Measurements from ENCODE around the gene DGCR8. TPM values are rescaled to one million over a fixed set of nuclear protein-coding genes. Genes with fewer than 3 reads are reported as not detected.
A peak's percentile ranks its signal among the peaks of the same experiment; 100 is the strongest.

The DGCR8 gene
- total and polyA plus RNA-seq, 2 of the 4 experiments (the other 2 are of a cell fraction) = 16.7 to 25.3 TPM

- peak overlapping the region; percentile 27; the same call in 1 of the 2 replicates for H2AK5ac ChIP-seq (ENCODE audit: low read depth, low read length)
- peaks cover 4% of the 10 kb centered on the region; the same call in 1 of the 2 replicates for H3K27me3 ChIP-seq (ENCODE audit: control insufficient read depth, insufficient read depth, low read length)
- dilution Hi-C loops (cut with HindIII; ENCODE audit: low sequenced_read_pairs, unreplicated experiment) = no loop called here
- H3K4me1 ChIP-seq (ENCODE audit: control insufficient read depth, insufficient read depth, low read length) = peaks cover 8% of the 10 kb centered on the region
- no peak overlapping the region; the same call in 1 of the 2 replicates for H3K9ac ChIP-seq (ENCODE audit: low read depth, low read length)
- H2AK9ac ChIP-seq (replicated peaks; ENCODE audit: low read depth, low read length, poor library complexity) = peak overlapping the region; percentile 61
- POLR2A ChIA-PET (ENCODE audit: unreplicated experiment) = no interaction called here
- 40% methylated on average over 5 of the region's 16 CpGs; no CpG with 5 or more reads in 1 of the 2 experiments for WGBS, 2 experiments (ENCODE audit: extremely low coverage in 2 of 2, insufficient read length in 1 of 2)
- H2BK120ac ChIP-seq (ENCODE audit: low read depth, low read length) = no peak overlapping the region
- H2BK15ac ChIP-seq (ENCODE audit: low read depth, low read length) = no peak overlapping the region
- no peaks in the 10 kb centered on the region for H3K36me3 ChIP-seq (ENCODE audit: control insufficient read depth, insufficient read depth, low read length)
- intact Hi-C loops (cut with micrococcal nuclease) = no loop called here
- peak overlapping the region; percentile 50 for H3K14ac ChIP-seq (replicated peaks; ENCODE audit: low read depth, low read length)
- no peak overlapping the region for H3K56ac ChIP-seq (ENCODE audit: extremely low read depth, insufficient read depth, low read length)
- no peak overlapping the region for H4K91ac ChIP-seq (ENCODE audit: insufficient read depth, low read depth, low read length)
- no TSS peak for BruUV-seq (replicated peaks)
- H4K5ac ChIP-seq (ENCODE audit: low read depth, low read length) = no peak overlapping the region
- H3K79me1 ChIP-seq (ENCODE audit: low read depth in 1 of 2, low read length in 2 of 2) = no peaks in the 10 kb centered on the region
- H3K18ac ChIP-seq (ENCODE audit: low read depth, low read length) = no peak overlapping the region
- peaks cover 11% of the 10 kb centered on the region; the same call in 1 of the 2 replicates for H4K20me1 ChIP-seq (ENCODE audit: insufficient read depth, low read length)
- DNase-seq (peak; percentile 20), ATAC-seq (ENCODE audit: low read depth) (peak; percentile 27; the same call in 1 of the 2 replicates)
- no peak overlapping the region for H3K23ac ChIP-seq (ENCODE audit: low read depth, low read length)
- in situ Hi-C loops (cut with MboI; ENCODE audit: low sequenced_read_pairs) = loop anchor here (10.0 kb wide), 1 partner anchor 301 kb away; no protein-coding TSS in a partner anchor
- no peak overlapping the region for H2BK5ac ChIP-seq (ENCODE audit: low read depth, low read length, poor library complexity, severe bottlenecking)
- H4K8ac ChIP-seq (ENCODE audit: low read depth in 2 of 2, low read length in 2 of 2) = peak overlapping the region in 1 of 2 experiments; percentile 21; a peak in 1 of 4 replicates
- H3K4ac ChIP-seq (ENCODE audit: low read depth, low read length) = peak overlapping the region; percentile 25
- H3K9me1 ChIP-seq (ENCODE audit: insufficient read depth, low read length) = no peaks in the 10 kb centered on the region
- H2AFZ ChIP-seq (replicated peaks; ENCODE audit: low read length, poor library complexity) = peak overlapping the region; percentile 67
- no peaks in the 10 kb centered on the region for H3K9me3 ChIP-seq (ENCODE audit: control insufficient read depth, insufficient read depth, low read length)
- H3K4me2 ChIP-seq (ENCODE audit: low read depth, low read length) = peak overlapping the region; percentile 5; the same call in 1 of the 2 replicates
- no peak overlapping the region for H2BK20ac ChIP-seq (ENCODE audit: low read depth, low read length)
- no peak overlapping the region for H3K27ac ChIP-seq (ENCODE audit: insufficient read depth, low read length)
- TF ChIP-seq BHLHE40 (IDR thresholded peaks at IDR 0.05; ENCODE audit: low read depth, low read length) = no peak
- TF ChIP-seq RFX5 (IDR thresholded peaks at IDR 0.05; ENCODE audit: low read depth, low read length) = no peak
- CTCF ChIA-PET = no interaction called here
- H3K4me3 ChIP-seq (ENCODE audit: insufficient read depth, low read depth, low read length) = no peak overlapping the region
Observed at GRCh38 chr22:20153945-20154344, 73.9 kb downstream of the DGCR8 start.
